ENCODE measurements around the gene OSBPL6.

DNA sequence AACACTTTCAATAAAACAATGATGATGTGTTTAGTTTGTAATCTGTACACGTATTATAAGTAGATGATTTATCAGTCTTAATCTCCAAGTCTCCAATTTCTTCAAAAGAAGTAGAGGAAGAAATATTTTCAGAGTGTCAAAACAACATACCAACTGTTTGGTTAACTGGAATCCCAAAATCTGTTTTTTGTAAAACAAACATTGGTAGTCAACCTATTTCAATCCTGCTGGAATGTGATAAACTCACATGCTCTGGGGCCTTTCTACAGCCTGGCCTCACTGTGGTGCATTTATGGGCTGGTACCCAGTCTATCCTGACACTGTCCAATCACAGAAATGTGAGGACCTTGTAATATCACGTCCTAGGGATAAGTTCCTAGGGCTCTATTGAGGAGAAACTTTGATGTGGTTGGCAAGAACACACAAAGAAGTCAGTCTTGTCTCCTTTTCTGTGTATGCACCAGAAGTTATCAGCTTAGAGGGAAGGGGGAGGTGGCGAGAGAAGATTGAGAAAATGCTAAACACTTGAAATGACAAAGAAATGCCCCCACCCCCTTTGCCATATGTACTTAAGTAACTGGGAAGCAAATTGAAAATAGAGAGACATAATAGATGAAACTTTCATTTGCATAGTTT is 209.5 kb downstream of the OSBPL6 start:
- TF ChIP-seq, protein P1, sequence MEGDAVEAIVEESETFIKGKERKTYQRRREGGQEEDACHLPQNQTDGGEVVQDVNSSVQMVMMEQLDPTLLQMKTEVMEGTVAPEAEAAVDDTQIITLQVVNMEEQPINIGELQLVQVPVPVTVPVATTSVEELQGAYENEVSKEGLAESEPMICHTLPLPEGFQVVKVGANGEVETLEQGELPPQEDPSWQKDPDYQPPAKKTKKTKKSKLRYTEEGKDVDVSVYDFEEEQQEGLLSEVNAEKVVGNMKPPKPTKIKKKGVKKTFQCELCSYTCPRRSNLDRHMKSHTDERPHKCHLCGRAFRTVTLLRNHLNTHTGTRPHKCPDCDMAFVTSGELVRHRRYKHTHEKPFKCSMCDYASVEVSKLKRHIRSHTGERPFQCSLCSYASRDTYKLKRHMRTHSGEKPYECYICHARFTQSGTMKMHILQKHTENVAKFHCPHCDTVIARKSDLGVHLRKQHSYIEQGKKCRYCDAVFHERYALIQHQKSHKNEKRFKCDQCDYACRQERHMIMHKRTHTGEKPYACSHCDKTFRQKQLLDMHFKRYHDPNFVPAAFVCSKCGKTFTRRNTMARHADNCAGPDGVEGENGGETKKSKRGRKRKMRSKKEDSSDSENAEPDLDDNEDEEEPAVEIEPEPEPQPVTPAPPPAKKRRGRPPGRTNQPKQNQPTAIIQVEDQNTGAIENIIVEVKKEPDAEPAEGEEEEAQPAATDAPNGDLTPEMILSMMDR (IDR thresholded peaks at IDR 0.05 in 2 of 3, conservative IDR thresholded peaks at IDR 0.05 in 1 of 3; ENCODE audit: control insufficient read depth in 2 of 3, extremely low read depth in 1 of 3, insufficient read depth in 1 of 3, low read depth in 3 of 3, low read length in 3 of 3): no peak
- TF ChIP-seq MYC (IDR thresholded peaks at IDR 0.05; ENCODE audit: insufficient read depth, insufficient read length, insufficient replicate concordance, low read length, severe bottlenecking): no peak
- TF ChIP-seq, protein P2, sequence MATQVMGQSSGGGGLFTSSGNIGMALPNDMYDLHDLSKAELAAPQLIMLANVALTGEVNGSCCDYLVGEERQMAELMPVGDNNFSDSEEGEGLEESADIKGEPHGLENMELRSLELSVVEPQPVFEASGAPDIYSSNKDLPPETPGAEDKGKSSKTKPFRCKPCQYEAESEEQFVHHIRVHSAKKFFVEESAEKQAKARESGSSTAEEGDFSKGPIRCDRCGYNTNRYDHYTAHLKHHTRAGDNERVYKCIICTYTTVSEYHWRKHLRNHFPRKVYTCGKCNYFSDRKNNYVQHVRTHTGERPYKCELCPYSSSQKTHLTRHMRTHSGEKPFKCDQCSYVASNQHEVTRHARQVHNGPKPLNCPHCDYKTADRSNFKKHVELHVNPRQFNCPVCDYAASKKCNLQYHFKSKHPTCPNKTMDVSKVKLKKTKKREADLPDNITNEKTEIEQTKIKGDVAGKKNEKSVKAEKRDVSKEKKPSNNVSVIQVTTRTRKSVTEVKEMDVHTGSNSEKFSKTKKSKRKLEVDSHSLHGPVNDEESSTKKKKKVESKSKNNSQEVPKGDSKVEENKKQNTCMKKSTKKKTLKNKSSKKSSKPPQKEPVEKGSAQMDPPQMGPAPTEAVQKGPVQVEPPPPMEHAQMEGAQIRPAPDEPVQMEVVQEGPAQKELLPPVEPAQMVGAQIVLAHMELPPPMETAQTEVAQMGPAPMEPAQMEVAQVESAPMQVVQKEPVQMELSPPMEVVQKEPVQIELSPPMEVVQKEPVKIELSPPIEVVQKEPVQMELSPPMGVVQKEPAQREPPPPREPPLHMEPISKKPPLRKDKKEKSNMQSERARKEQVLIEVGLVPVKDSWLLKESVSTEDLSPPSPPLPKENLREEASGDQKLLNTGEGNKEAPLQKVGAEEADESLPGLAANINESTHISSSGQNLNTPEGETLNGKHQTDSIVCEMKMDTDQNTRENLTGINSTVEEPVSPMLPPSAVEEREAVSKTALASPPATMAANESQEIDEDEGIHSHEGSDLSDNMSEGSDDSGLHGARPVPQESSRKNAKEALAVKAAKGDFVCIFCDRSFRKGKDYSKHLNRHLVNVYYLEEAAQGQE (IDR thresholded peaks at IDR 0.05; ENCODE audit: low read depth, low read length): no peak
